K562 (cell line): Measurements from ENCODE around the gene LRP10. TPM values are rescaled to one million over a fixed set of nuclear protein-coding genes. Genes with fewer than 3 reads are reported as not detected.
A peak's percentile ranks its signal among the peaks of the same experiment; 100 is the strongest.

Experiments used
- AFF1 ChIP-seq, 2 experiments: fragments of 450-650 bp; IDR thresholded peaks; 2 replicates each; pipeline ENCODE4 v1.6.1; 2018; ENCODE audit warnings: mild to moderate bottlenecking in 2 of 2, low read depth in 1 of 2; ENCODE audit not compliant: partially characterized antibody in 2 of 2
- BRF1 ChIP-seq: IDR thresholded peaks from 3 replicates; pipeline ENCODE4 v1.6.1; 2011; ENCODE audit warnings: borderline replicate concordance, mild to moderate bottlenecking; ENCODE audit not compliant: insufficient read length; ENCODE audit errors: extremely low read depth
- COPS2 ChIP-seq: fragments of 450-650 bp; conservative IDR thresholded peaks from 2 replicates; pipeline ENCODE4 v1.6.1; 2016; ENCODE audit warnings: mild to moderate bottlenecking, moderate library complexity
- ETV5 ChIP-seq: sonication (generic); formaldehyde crosslinking; IDR thresholded peaks from 2 replicates; pipeline ENCODE4 v1.4.0; 2020; ENCODE audit warnings: low read depth, mild to moderate bottlenecking, missing genetic modification reagents
- GABPB2 ChIP-seq: fragments of 250-450 bp; sonication (Bioruptor Pico); conservative IDR thresholded peaks from 2 replicates; pipeline ENCODE4 v1.5.1; 2021; ENCODE audit warnings: mild to moderate bottlenecking
- MTA2 ChIP-seq: fragments of 450-650 bp; IDR thresholded peaks from 2 replicates; pipeline ENCODE4 v1.6.1; 2016; ENCODE audit warnings: low read depth
- NFIC ChIP-seq: fragments of 450-650 bp; IDR thresholded peaks from 2 replicates; pipeline ENCODE4 v1.6.1; 2017; ENCODE audit warnings: mild to moderate bottlenecking, inconsistent platforms
- NONO ChIP-seq, 2 experiments: fragments of 200-400 bp in 1 of 2; fragments of 450-650 bp in 1 of 2; formaldehyde crosslinking in 1 of 2; IDR thresholded peaks; 2 replicates each; pipeline ENCODE4 v1.6.1; 2017; ENCODE audit warnings: low read depth in 2 of 2, mild to moderate bottlenecking in 2 of 2, moderate library complexity in 2 of 2, low read length in 1 of 2
- PHF20 ChIP-seq: fragments of 450-650 bp; IDR thresholded peaks from 2 replicates; pipeline ENCODE4 v1.6.1; 2018; ENCODE audit not compliant: partially characterized antibody
- SFPQ ChIP-seq: fragments of 200-400 bp; formaldehyde crosslinking; IDR thresholded peaks from 2 replicates; pipeline ENCODE4 v1.6.1; 2017; ENCODE audit warnings: mild to moderate bottlenecking, low read depth, low read length, moderate library complexity
- SIN3B ChIP-seq: fragments of 450-650 bp; IDR thresholded peaks from 2 replicates; pipeline ENCODE4 v1.6.1; 2017; ENCODE audit warnings: low read depth, mild to moderate bottlenecking, moderate library complexity
- SP1 ChIP-seq: sonication (generic); formaldehyde crosslinking; IDR thresholded peaks from 2 replicates; pipeline ENCODE4 v1.8.1; 2022; ENCODE audit warnings: mild to moderate bottlenecking, missing genetic modification reagents
- SRSF7 ChIP-seq: fragments of 200-400 bp; formaldehyde crosslinking; optimal IDR thresholded peaks from 2 replicates; pipeline ENCODE3; 2017; ENCODE audit warnings: mild to moderate bottlenecking, low read depth, low read length
- ZNF146 ChIP-seq: IDR thresholded peaks from one replicate; pipeline ENCODE4 v1.6.1; 2018; ENCODE audit warnings: missing compliant biosample characterization; ENCODE audit not compliant: unreplicated experiment
- ZNF175 ChIP-seq: fragments of 200-800 bp; sonication (Bioruptor generic); IDR thresholded peaks from 2 replicates; pipeline ENCODE4 v1.6.1; 2016; ENCODE audit warnings: low read depth, mild to moderate bottlenecking, missing genetic modification characterization, missing compliant biosample characterization
- ZNF316 ChIP-seq: fragments of 450-650 bp; IDR thresholded peaks from 2 replicates; pipeline ENCODE4 v1.6.1; 2016
- ZNF395 ChIP-seq: fragments of 200-800 bp; sonication (Bioruptor generic); IDR thresholded peaks from 2 replicates; pipeline ENCODE4 v1.6.1; 2017; ENCODE audit warnings: missing genetic modification characterization, missing compliant biosample characterization
- ZNF431 ChIP-seq: sonication (generic); formaldehyde crosslinking; IDR thresholded peaks from 2 replicates; pipeline ENCODE4 v1.8.0; 2022; ENCODE audit warnings: mild to moderate bottlenecking, missing genetic modification reagents
- polyA plus RNA-seq, 8 experiments: library from polyadenylated mRNA; depleted of rRNA in 4 of 8; stranded (reverse) in 5 of 8; unstranded in 3 of 8; fragments of >200 nt; fragmentation: Nextera tagmentation in 2 of 8; fragmentation: Illumina TruSeq in 1 of 8; extraction: Ambion mirVana in 2 of 8; extraction: Trizol in 1 of 8; gene quantifications; 2 replicates each; pipeline versions ENCODE4 v1.2.1 to v1.2.3, GENCODE V29; 2011 to 2014; ENCODE audit warnings: inconsistent platforms in 1 of 8, missing spikeins in 1 of 8
- total RNA-seq, 7 experiments: library from RNA; depleted of rRNA in 6 of 7; stranded (reverse); fragments of >200 nt in 6 of 7; fragmentation: Illumina TruSeq in 2 of 7; extraction: Trizol in 2 of 7; gene quantifications; 2 replicates each; pipeline versions ENCODE4 v1.2.1 to v1.2.3, GENCODE V29; 2011 to 2021; ENCODE audit warnings: low replicate concordance in 1 of 7
- TF ChIP-seq, protein P1 (sequence below): fragments of 450-650 bp; conservative IDR thresholded peaks from 2 replicates; pipeline ENCODE4 v1.6.1; 2016; ENCODE audit warnings: missing genetic modification characterization, low read depth, mild to moderate bottlenecking, missing compliant biosample characterization, moderate library complexity

The LRP10 gene
- total and polyA plus RNA-seq, 9 of the 15 experiments (the other 6 are each of a cell fraction or from before 2014, with no cell fraction given) = 1.3 to 45.5 (median 10.9) TPM

DNA sequence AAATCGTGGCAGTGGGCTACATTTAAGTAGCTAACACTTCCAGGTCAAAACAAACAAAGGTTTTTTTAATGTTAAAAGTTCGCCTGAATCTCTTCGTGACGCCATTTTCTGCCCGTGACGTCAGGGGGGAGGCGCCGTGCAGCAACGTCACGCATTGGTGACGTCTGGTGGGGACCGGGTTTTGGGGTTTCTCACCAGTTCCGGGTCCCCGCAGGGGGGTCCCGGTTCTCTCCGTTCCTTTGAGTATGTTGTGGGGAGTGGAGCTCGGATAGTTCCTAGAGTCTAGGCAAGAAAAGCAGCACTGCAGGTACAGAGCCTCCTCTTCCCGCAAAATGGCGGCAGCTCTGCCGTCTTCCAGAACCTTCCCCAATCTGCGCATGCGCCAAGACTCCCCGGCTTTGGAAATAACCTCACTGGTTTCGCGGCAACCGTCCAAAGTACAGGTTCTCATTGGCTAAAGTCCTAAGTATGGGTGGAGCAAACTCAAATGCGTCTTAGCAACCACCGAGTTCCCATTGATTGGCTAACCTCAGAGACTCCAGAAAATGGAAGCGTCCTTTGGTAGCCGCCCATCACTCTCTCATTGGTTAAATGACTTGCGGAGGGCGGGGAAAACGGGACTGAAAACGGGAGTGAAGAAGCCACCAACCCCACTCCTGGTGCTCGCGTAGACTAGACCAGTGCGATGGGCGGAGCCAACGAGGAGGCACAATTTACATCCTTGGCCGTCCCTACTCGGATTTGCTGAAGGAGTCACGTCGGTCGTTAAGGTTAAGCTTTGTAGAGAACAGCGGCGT, 47.5 kb downstream of the LRP10 start, which contains the start of gene RBM23 (continued):
- TF ChIP-seq ZNF431 (CRISPR knock-in tag) (no peak), ZNF395 (CRISPR knock-in tag) (no peak), SP1 (peak; percentile 73), SFPQ (no peak), BRF1 (no peak), NFIC (peak; percentile 10; the same call in 1 of the 2 replicates), ZNF316 (no peak), SRSF7 (no peak), ZNF146 (no peak), ZNF175 (no peak), NONO (IDR thresholded peaks at IDR 0.05; ENCODE audit: low read depth in 2 of 2, low read length in 1 of 2) (no peak), SIN3B (peak; percentile 76), MTA2 (no peak), ETV5 (CRISPR knock-in tag) (no peak; the same call in 1 of the 2 replicates), GABPB2 (CRISPR knock-in tag) (no peak), PHF20 (peak; percentile 77), COPS2 (no peak), AFF1 (IDR thresholded peaks at IDR 0.05; ENCODE audit: low read depth in 1 of 2, partially characterized antibody in 2 of 2) (peak in 1 of 2 experiments; percentile 55)
- TF ChIP-seq, protein P1, sequence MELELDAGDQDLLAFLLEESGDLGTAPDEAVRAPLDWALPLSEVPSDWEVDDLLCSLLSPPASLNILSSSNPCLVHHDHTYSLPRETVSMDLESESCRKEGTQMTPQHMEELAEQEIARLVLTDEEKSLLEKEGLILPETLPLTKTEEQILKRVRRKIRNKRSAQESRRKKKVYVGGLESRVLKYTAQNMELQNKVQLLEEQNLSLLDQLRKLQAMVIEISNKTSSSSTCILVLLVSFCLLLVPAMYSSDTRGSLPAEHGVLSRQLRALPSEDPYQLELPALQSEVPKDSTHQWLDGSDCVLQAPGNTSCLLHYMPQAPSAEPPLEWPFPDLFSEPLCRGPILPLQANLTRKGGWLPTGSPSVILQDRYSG (tag) = peak; percentile 47; the same call in 1 of the 2 replicates
